ENCODE results near the gene COX4I2.
A peak's percentile ranks its signal among the peaks of the same experiment; 100 is the strongest.
"Not testable (repeated sequence)": the region's sequence is repeated elsewhere in the genome, so short reads cannot be mapped to it uniquely, and the experiment has no call there.

COX4I2 gene

DNA sequence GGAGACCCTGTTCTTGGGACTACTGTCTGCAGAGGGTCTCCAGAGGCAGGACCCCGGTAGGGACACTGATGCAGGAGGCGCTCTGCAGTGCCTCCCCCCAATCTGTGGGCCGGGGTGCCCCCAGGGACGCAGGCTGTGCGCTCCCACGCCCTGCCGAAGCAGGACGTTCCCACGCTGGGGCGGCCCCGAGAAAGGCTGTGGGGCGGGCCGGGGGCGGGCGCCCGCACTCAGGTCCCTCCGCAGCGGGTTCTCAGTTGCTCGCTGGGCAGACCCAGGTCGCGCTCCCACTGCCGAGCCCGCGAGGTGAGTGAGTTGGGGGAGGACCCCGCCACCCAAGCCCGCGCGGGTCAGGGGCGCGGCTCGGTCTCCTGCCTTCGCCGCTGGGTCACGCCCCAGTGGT, at the start of gene COX4I2:
Gene COX4I2, plus strand, starts transcription at position 253 of the 400 bp plus-strand sequence. CDS start 1,106 bp downstream, outside the sequence.
- DNase-seq (ENCODE audit: low spot score), result no peak

DNA sequence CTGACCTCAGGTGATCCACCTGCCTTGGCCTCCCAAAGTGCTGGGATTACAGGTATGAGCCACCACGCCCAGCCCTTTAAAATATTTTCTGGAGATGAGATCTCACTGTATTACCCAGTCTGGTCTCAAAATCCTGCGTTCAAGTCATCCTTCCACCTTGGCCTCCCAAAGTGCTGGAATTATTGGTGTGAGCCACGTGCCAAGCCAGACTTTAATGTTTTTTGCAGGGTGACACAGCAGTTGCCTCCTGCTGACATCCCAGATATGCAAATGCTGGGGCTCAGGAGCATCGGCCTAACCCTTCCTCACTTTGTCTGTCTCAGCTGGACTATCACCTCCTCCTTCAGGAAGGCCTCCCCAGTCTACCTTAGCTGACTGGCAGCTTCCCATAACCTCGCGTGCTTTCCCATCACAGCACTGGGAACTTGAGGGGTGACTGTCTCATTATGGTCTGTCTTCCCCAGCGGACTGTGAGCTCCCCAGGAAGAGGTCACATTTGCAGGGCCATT, 46.9 kb upstream of the COX4I2 start:
- DNase-seq (ENCODE audit: low spot score), result no peak

DNA sequence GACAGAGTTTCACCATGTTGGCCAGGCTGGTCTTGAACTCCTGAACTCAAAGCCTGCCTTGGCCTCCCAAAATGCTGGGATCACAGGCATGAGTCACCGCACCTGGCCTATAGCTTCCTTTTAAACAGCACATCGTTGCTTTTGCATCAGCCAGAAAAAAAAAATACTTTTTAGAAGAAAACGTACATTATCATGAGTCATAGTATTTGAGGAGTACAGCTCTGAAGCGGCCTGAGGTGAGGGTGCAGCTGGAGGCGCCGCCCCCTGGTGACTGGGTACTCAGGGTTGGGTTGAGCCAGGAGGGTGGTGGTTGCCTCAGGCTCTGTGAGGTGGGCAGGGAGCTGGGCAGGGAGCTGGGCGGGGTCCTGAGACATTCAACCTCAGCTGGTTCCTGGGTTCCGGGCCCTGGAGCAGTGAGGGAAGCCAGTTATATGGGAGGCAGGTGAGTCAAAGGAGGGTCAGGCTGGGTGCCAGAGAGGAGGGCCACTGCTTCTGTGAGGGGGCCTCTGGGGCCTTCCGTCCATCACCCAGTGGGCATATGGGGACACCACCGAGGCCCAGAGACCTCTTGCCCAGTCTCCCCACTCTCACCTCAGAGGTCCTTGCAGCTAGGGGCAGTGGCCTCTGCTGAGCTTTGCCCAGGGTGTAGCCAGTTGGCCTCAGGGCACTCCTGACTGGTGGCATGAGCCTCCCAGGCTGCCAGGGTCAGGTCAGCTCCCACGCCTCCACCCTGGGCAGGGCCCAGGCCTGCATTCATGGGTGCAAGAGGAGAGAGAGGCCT, 44.3 kb upstream of the COX4I2 start:
- DNase-seq (ENCODE audit: low spot score), result no peak

DNA sequence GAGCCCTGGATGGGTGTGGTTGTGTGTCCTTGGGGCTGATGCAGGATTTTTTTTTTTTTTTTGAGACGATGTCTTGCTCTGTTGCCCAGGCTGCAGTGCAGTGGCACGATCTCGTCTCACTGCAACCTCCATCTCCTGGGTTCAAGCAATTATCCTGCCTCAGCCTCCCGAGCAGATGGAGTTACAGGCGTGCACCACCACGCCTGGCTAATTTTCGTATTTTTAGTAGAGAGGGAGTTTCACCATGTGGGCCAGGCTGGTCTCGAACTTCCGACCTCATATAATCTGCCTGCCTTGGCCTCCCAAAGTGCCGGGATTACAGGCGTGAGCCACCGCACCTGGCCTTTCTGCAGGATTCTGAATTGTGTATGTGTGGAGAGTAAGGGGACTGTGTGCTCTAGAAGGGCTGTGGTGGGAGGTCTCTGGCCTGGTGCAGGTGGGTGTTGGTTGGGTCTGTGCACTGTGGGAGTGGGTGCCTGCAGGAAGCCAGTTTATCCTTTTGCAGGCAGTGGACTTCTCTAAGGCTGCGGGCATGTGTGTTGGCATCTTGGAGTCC, 43.6 kb upstream of the COX4I2 start:
- no peak for DNase-seq (ENCODE audit: low spot score)

DNA sequence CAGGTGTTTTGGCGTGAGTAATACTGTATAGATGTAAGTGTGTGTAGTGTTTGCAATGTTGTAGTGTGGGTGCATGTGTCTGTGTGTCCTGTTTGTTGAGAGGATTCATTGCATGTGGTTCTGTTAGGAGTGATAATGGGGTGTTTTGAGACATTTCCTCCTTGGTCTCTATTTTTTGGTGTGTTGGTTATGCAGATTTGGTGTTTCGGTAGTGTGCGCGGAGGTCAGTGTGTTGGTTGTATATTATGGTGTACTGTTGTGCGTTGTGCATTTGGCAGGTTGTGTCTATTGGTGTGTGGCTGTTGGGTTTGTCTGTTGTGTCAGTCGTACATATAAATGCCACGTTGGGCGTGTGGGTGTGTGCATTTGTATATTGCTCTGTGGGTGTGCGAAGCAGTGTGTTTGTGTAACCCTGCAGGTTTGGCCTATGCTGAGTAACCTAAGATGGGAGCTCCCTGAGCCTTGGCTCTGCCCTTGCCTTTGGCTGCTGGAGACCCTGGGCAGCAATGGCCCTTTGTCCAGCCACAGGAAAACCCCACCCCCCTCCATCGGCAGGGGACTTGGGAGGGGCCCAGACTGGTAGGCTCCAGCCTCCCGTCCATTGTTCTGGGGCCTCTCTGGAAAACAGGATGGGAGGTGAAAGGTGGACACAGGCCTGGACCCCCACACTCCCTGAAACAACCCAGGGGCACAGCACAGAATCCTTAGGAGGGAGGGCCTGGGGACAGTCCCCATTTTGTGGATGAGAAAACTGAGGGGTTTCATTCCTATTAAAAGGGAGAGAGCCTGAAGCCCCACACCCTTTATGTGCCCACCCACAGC, 42.9 kb upstream of the COX4I2 start:
- no peak for DNase-seq (ENCODE audit: low spot score)

DNA sequence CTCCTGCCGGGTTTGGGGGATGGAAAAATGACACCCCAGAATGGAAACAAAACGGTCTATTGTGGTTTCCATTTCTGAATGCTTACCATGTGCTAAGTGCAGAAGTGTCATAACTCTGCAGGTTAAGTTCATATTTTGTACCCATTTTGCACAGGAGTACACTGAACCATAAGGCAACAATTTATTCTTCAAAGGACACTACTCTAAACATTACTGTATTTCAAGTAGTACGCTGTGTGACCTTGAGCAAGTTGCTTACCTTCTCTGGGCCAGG, 42.4 kb upstream of the COX4I2 start:
- DNase-seq (ENCODE audit: low spot score), result no peak

DNA sequence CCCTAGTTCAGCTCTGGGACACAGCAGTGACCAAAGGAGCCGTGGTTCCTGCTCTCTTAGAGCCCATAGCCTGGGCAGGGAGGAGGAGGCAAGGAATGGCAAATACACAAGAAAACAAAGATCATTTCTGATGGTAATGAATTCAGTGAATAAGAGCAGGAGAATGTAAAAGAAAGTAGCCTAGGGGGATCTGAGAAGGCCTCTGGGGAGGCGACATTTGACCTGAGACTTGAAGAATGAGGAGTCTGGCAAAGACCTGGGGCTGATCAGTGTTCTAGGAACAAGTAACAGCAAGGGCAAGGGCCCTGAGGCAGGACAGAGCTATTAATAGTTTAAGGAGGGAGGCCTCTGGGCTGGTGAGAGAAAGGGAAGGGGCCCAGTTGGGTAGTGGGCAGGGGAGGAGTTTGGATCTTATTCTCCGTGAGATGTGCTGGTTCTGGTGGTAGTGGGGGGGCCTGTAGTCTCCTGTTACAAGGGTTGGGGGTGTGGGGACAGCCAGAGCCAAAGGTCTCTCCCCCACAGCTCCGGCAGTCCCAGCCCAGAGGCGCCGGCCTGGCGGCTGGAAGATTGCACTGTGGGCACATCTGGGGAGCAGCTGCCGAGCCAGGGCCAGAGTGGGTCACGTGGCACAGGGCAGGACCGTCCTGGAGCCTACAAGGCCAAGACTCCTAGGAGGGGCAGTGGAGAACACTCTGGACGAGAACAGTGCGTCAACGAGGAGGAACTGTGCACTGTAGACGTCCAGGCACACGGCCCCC, 41.9 kb upstream of the COX4I2 start:
- no peak for DNase-seq (ENCODE audit: low spot score)

DNA sequence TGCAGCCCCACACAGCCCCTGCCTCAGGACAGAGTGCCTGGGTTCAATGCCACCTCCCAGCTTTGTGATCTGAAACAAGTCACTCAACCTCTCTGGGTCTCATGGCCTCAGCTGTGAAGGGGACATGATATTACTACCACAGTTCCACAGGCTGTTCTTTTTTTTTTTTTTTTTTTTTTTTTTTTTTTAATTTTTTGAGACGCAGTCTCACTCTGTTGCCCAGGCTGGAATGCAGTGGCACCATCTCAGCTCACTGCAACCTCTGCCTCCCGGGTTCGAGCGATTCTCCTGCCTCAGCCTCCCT, 41.3 kb upstream of the COX4I2 start:
- not testable (repeated sequence) for DNase-seq (ENCODE audit: low spot score)

DNA sequence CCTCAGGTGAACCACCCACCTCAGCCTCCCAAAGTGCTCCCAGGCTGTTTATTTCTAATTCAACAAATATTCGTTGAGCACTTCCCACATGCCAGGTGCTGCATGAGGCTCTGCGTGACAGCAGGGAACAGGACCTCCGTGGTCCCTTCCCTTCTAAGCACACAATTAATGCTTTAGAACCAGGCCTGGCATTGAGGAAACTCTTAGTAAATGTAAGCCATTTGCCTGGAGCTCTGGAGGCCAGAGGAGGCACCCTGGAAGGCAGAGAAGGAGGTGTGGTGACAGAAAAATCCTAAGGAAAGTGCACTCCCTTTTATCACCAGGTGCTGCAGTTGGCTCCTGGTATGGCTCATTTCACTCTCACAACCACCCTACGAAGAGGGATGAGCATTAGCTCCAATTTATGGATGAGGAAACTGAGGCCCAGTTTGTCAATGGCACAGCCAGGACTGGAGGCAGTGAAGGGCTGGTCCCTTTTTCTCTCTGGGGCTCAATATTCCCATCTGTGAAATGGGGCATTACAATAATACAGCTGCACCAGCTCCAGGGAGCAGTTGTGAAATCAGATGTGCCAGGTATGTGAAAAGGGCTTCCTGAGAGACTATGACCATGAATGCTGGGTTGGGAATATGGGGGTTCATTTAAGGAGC, 40.8 kb upstream of the COX4I2 start:
- no peak for DNase-seq (ENCODE audit: low spot score)

DNA sequence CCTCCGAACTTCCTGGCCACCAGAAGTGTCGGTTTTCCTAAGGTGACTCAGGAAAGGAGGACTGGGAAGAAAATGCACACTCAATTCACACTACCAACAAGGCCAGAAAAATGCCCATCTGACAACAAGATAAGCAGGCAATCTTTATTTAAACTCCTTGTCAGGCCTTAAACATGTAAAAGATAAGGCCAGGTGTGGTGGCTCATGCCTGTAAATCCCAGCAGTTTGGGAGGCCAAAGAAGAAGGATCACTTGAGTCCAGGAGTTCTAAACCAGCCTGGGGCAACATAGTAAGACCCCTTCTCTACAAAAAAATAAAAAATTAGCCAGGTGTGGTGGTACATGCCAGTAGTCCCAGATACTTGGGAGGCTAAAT, 40.2 kb upstream of the COX4I2 start:
- DNase-seq (ENCODE audit: low spot score), result no peak

DNA sequence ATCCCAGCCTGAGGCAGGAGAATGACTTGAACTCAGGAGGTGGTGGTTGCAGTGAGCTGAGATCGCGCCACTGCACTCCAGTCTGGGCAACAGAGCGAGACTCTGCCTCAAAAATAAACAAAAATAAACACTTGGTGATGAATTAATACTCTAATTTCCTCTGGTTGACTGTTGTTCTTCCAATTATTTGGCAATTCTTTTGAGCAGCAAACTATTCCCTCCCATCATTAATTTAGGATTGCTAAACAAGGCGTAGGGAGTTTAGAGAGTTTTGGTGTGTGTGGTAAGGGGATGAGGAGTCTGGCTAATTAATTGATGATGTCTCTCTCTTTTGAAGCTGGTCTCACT, 35.3 kb upstream of the COX4I2 start:
- DNase-seq (ENCODE audit: low spot score), result no peak

DNA sequence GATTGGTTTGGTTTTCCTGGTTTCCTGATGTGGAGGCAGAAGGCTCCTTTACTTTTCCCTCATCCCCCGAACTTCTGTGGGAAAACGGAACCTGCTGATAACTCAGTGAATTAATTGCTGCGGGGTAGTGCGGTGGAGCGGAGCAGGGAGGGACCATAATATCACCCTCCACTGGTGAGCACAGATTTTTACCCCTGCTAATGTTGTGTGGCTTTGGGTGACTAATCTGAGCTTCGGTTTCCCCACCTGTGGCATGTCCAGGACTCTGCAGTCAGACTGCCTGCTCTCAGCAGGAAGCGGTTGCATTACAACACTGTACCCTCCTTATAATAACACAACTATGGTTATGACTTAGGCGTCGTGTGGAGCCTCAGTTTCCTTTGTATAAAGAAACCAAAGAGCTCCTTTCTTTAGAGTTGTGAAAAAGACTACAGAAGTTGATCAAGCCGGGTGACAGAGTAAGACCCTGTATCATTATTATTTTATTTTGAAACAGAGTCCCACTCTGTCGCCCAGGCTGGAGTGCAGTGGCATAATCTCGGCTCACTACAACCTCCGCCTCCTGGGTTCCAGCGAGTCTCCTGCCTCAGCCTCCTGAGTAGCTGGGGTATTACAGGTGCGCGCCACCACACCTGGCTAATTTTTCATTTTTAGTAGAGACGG, 34.8 kb upstream of the COX4I2 start:
- peak; percentile 92 for DNase-seq (ENCODE audit: low spot score)

DNA sequence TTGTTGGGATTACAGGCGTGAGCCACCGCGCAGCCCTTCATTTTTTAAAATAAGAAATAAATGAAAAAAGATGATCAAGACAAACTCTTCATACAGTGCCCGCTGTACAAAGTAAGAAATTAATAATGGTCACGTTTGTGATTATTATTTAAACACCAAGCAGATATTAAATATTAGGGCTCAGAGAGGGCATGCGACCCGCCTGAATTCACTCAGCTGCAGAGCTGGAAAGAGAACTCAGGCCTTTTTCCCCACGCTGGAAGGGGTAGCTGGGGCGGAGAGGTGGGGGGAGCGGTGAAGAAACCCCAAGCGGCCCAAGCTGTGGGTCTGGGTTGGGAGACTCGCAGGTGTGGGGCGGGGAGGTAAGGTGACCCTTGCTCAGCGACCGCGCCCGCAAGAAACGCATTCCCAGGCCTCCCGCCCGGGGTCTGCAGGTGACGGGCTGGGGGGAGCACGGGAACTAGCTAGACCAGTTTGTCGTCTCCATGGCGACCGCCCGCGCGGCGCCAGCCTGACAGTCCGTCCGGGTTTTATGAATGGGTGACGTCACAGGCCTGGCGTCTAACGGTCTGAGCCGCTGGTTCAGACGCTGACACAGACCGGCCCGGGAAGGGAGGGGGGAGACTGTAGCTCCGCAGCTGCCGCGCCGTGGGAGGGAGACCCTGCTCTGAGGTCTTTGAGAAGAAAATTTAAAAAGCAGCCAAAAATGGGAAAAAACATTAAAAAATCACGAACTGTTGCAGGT, 33.7 kb upstream of the COX4I2 start:
- DNase-seq (ENCODE audit: low spot score), result peak; percentile 97

DNA sequence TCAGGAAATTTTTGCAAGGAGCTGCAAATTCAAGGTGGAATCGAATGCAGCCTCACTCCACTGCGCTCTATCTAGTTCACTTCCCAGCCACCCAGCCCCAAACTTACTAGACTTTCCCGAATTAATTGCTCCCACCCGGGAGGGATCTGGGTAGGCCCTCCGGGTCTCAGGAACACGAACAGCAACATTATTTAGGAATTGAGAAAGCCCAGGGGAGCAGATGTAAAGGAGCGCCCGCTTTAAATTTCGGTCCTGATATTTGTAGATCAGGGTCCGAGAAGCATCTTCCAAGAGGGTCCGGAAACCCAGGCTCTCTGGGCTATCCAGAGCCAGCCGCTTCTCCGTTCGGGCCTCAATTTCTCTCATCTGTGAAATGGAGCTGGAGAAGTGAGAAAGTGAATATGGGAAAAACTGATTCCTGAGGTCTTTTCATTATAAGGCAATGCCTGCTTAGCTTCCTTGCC, 33.1 kb upstream of the COX4I2 start:
- DNase-seq (ENCODE audit: low spot score), result no peak

DNA sequence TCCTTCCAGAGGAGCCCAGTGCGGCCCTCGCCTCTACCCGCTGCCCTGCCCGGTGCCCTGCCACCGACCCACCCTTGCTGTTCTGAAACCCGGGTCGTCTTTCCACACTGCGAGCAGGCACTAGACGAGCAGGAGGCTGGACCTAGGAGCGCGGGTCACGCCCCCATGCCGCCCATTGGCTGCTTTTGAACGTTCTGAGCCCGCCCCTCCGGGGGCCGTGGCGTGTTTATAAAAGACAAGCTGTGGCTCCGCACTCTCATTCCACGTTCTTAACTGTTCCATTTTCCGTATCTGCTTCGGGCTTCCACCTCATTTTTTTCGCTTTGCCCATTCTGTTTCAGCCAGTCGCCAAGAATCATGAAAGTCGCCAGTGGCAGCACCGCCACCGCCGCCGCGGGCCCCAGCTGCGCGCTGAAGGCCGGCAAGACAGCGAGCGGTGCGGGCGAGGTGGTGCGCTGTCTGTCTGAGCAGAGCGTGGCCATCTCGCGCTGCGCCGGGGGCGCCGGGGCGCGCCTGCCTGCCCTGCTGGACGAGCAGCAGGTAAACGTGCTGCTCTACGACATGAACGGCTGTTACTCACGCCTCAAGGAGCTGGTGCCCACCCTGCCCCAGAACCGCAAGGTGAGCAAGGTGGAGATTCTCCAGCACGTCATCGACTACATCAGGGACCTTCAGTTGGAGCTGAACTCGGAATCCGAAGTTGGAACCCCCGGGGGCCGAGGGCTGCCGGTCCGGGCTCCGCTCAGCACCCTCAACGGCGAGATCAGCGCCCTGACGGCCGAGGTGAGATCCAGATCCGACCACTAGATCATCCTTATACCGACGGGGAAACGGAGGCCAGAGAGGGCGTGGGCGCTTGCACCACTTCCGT, 32.4 kb upstream of the COX4I2 start, which contains the start of gene ID1:
Gene ID1, plus strand, starts transcription at position 259 of the 871 bp plus-strand sequence. Its CDS starts 99 bp downstream, at position 358.
- peak; percentile 97 for DNase-seq (ENCODE audit: low spot score)

DNA sequence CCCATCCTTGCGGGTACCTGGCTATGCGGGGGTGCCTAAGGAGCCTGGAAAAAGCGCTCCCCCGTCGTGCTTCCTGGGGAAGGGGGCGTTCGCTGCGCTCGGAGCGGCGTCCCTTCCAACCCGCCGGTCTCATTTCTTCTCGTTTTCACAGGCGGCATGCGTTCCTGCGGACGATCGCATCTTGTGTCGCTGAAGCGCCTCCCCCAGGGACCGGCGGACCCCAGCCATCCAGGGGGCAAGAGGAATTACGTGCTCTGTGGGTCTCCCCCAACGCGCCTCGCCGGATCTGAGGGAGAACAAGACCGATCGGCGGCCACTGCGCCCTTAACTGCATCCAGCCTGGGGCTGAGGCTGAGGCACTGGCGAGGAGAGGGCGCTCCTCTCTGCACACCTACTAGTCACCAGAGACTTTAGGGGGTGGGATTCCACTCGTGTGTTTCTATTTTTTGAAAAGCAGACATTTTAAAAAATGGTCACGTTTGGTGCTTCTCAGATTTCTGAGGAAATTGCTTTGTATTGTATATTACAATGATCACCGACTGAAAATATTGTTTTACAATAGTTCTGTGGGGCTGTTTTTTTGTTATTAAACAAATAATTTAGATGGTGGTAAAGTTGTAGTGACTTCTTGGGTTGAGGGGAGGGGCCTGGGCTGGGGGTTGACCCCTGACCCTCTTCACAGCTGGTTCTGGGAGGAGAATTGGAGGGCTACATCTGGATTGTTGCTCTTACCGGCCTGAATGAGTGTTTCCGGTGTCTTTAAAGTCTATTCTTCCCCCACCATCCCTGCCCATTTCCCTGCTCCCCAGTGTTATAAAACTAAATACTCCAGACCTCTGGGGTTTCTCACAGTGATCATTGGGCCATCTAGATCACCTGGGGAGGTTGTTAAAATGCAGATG, 31.6 kb upstream of the COX4I2 start:
- DNase-seq (ENCODE audit: low spot score), result peak; percentile 32

DNA sequence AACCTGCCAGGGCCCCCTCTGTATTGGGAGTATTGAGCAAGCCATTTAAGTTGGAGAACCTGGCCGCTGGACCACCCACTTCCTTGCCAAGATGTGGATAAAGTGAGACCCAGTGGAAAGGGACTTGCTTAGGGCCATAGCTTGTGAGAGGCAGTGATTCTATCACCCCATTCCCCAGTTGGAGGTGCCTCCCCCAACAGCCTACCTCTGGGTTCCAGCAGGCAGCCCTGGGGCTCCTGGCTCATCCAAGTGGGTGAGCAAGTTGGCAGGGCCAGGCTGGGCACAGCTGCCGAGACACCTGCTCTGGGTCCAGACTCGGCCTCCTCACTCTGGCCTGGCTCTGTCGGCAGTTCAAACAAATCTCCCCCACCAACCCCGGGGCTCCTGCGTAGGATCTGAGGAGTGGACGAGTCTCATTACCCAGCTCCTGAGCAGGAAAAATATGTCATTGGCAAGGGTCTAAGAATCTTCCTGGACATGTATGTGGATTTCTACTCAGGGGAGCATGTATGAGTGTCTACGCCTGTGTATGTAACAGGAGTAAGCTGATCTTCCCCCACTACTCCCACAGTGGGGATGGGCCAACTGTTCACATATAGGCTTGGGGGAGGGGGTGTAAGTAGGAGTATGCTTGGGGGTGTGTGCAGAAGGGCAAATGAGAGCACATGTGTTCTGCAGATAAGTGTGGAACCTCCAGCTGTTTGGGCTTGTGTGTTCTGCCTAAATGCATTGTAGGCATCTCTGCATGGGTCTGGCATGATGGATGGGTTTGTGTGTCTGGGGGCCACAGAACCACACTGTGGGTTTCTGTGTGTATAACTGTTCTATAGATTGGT, 30.7 kb upstream of the COX4I2 start:
- DNase-seq (ENCODE audit: low spot score), result peak; percentile 32

Data from NAMALWA (cell line).